T-helper 9 cell (primary cell): Measurements from ENCODE around the gene RNF123.

Source experiments
- DNase-seq: peaks from one replicate; pipeline ENCODE4 v3.0.0-alpha.2; 2020

RNF123 gene

GRCh38 chr3:49705390-49705960 is 16.1 kb downstream of the RNF123 start:
- DNase-seq: no peak

- no peak for DNase-seq
These were observed 17.2 kb downstream of the RNF123 start for GRCh38 chr3:49706456-49707112.

- no peak for DNase-seq
These were observed 17.7 kb downstream of the RNF123 start for GRCh38 chr3:49707113-49707480.

- no peak for DNase-seq
These were observed 20.5 kb downstream of the RNF123 start for GRCh38 chr3:49709852-49710251.

GRCh38 chr3:49711489-49711888 is 22.1 kb downstream of the RNF123 start:
- no peak for DNase-seq

GRCh38 chr3:49712166-49712565 is 22.8 kb downstream of the RNF123 start:
- DNase-seq: no peak

GRCh38 chr3:49712631-49713317 is 23.4 kb downstream of the RNF123 start:
- DNase-seq: no peak

GRCh38 chr3:49713336-49714105 is 24.2 kb downstream of the RNF123 start:
- DNase-seq: no peak

GRCh38 chr3:49714728-49715550 is 25.6 kb downstream of the RNF123 start:
- no peak for DNase-seq

GRCh38 chr3:49715611-49716121 is 26.3 kb downstream of the RNF123 start:
- DNase-seq: no peak

GRCh38 chr3:49716169-49716568 is 26.8 kb downstream of the RNF123 start:
- no peak for DNase-seq

- no peak for DNase-seq
These were observed 27.4 kb downstream of the RNF123 start for GRCh38 chr3:49716691-49717210.

- no peak for DNase-seq
These were observed 28.0 kb downstream of the RNF123 start for GRCh38 chr3:49717211-49717958.

- no peak for DNase-seq
These were observed 28.9 kb downstream of the RNF123 start for GRCh38 chr3:49717959-49718857.

GRCh38 chr3:49718858-49719213 is 29.5 kb downstream of the RNF123 start:
- no peak for DNase-seq

GRCh38 chr3:49719214-49719884 is 30.0 kb downstream of the RNF123 start, which contains the start of gene AMIGO3:
Gene AMIGO3 (minus strand): TSS chr3:49719684. CDS start chr3:49719465, 219 bp downstream.
- peak; percentile 87 for DNase-seq

GRCh38 chr3:49720855-49721595 is 31.7 kb downstream of the RNF123 start:
- DNase-seq: no peak

- DNase-seq: no peak
These were observed 32.2 kb downstream of the RNF123 start for GRCh38 chr3:49721596-49721895.
